A549 (cell line): ENCODE measurements around the gene FUT7.

Experiments used
- CBX2 ChIP-seq: fragments of 200-600 bp; sonication (generic); IDR thresholded peaks from 2 replicates; pipeline ENCODE4 v1.6.1; 2016; ENCODE audit warnings: low read depth, mild to moderate bottlenecking, borderline replicate concordance
- CEBPB ChIP-seq, 2 experiments: fragments of >200 bp in 1 of 2; sonication (Bioruptor Twin) in 1 of 2; formaldehyde crosslinking in 1 of 2; IDR thresholded peaks; 2 replicates each; pipeline ENCODE4 v1.6.1; 2012 to 2016
- EP300 ChIP-seq, 2 experiments: fragments of >200 bp; sonication (Bioruptor Twin); formaldehyde crosslinking; IDR thresholded peaks; 2 replicates in 1 of 2; 3 replicates in 1 of 2; pipeline ENCODE4 v1.6.1; 2016 to 2017
- ESRRA ChIP-seq: fragments of 150-350 bp; IDR thresholded peaks from 2 replicates; pipeline ENCODE4 v1.6.1; 2014; ENCODE audit warnings: mild to moderate bottlenecking, low read length, borderline replicate concordance
- NR3C1 ChIP-seq: fragments of >200 bp; sonication (Bioruptor Twin); formaldehyde crosslinking; IDR thresholded peaks from 3 replicates; pipeline ENCODE4 v1.6.1; 2017
- POLR2A ChIP-seq: IDR thresholded peaks from 2 replicates; pipeline ENCODE4 v1.6.1; 2012; ENCODE audit warnings: mild to moderate bottlenecking, low read length
- RAD21 ChIP-seq, 2 experiments: fragments of >200 bp in 1 of 2; sonication (Bioruptor Twin) in 1 of 2; formaldehyde crosslinking in 1 of 2; IDR thresholded peaks in 1 of 2; conservative IDR thresholded peaks in 1 of 2; 2 replicates in 1 of 2; 3 replicates in 1 of 2; pipeline ENCODE4 v1.6.1; 2012 to 2018; ENCODE audit warnings: inconsistent platforms in 1 of 2
- TP53 ChIP-seq: fragments of 250-450 bp; sonication (Bioruptor Pico); IDR thresholded peaks from 2 replicates; pipeline ENCODE4 v1.5.0; 2021; ENCODE audit warnings: mild to moderate bottlenecking, moderate library complexity
- ZFP36 ChIP-seq: fragments of 450-650 bp; IDR thresholded peaks from 2 replicates; pipeline ENCODE4 v1.6.1; 2014; ENCODE audit warnings: borderline replicate concordance; ENCODE audit not compliant: partially characterized antibody
- ZNF302 ChIP-seq: fragments of 250-450 bp; sonication (Bioruptor Pico); IDR thresholded peaks from 2 replicates; pipeline ENCODE4 v1.9.0; 2021; ENCODE audit warnings: inconsistent platforms, mild to moderate bottlenecking, moderate library complexity
- TF ChIP-seq, protein P1 (sequence below): fragments of >200 bp; sonication (Bioruptor Twin); formaldehyde crosslinking; IDR thresholded peaks from 3 replicates; pipeline ENCODE4 v1.5.1; 2016
- TF ChIP-seq, protein P2 (sequence below): fragments of 200-600 bp; sonication (generic); IDR thresholded peaks from 2 replicates; pipeline ENCODE4 v1.6.1; 2016; ENCODE audit warnings: antibody characterized with exemption, mild to moderate bottlenecking, moderate library complexity

DNA sequence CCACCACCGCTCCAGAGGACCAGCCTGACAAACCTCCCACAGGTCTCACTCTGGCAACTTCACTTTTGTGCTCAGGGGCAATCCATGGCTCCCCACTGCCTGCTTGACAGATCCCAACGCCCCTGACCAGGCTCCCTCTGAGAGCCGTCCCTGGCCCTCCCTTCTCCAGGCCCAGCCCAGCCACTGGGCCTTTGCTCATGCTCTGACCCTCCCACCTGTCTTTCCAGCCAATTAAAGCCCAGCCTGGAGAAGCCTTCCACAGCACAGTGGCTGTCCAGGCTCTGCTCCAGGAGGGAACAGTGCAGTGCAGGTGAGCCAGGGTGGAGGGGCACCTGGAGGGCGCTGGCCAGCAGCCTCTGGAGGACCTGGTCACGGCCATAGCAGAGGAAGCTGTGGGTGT lies 18.7 kb upstream of the FUT7 start:
- TF ChIP-seq, protein P1, sequence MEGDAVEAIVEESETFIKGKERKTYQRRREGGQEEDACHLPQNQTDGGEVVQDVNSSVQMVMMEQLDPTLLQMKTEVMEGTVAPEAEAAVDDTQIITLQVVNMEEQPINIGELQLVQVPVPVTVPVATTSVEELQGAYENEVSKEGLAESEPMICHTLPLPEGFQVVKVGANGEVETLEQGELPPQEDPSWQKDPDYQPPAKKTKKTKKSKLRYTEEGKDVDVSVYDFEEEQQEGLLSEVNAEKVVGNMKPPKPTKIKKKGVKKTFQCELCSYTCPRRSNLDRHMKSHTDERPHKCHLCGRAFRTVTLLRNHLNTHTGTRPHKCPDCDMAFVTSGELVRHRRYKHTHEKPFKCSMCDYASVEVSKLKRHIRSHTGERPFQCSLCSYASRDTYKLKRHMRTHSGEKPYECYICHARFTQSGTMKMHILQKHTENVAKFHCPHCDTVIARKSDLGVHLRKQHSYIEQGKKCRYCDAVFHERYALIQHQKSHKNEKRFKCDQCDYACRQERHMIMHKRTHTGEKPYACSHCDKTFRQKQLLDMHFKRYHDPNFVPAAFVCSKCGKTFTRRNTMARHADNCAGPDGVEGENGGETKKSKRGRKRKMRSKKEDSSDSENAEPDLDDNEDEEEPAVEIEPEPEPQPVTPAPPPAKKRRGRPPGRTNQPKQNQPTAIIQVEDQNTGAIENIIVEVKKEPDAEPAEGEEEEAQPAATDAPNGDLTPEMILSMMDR = no peak
- TF ChIP-seq NR3C1 = no peak
- no peak for TF ChIP-seq TP53 (CRISPR knock-in tag)
- no peak for TF ChIP-seq ZNF302 (CRISPR knock-in tag)
- no peak for TF ChIP-seq ESRRA
- no peak for TF ChIP-seq CBX2
- no peak for TF ChIP-seq RAD21 (conservative IDR thresholded peaks at IDR 0.05 in 1 of 2, IDR thresholded peaks at IDR 0.05 in 1 of 2)
- no peak for TF ChIP-seq ZFP36
- no peak for TF ChIP-seq EP300 (IDR thresholded peaks at IDR 0.05)
- no peak for TF ChIP-seq POLR2A
- TF ChIP-seq, protein P2, sequence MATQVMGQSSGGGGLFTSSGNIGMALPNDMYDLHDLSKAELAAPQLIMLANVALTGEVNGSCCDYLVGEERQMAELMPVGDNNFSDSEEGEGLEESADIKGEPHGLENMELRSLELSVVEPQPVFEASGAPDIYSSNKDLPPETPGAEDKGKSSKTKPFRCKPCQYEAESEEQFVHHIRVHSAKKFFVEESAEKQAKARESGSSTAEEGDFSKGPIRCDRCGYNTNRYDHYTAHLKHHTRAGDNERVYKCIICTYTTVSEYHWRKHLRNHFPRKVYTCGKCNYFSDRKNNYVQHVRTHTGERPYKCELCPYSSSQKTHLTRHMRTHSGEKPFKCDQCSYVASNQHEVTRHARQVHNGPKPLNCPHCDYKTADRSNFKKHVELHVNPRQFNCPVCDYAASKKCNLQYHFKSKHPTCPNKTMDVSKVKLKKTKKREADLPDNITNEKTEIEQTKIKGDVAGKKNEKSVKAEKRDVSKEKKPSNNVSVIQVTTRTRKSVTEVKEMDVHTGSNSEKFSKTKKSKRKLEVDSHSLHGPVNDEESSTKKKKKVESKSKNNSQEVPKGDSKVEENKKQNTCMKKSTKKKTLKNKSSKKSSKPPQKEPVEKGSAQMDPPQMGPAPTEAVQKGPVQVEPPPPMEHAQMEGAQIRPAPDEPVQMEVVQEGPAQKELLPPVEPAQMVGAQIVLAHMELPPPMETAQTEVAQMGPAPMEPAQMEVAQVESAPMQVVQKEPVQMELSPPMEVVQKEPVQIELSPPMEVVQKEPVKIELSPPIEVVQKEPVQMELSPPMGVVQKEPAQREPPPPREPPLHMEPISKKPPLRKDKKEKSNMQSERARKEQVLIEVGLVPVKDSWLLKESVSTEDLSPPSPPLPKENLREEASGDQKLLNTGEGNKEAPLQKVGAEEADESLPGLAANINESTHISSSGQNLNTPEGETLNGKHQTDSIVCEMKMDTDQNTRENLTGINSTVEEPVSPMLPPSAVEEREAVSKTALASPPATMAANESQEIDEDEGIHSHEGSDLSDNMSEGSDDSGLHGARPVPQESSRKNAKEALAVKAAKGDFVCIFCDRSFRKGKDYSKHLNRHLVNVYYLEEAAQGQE = no peak
- TF ChIP-seq CEBPB (IDR thresholded peaks at IDR 0.05) = no peak
